HepG2 (cell line): ENCODE measurements around the gene DCP1B. TPM values are rescaled to one million over a fixed set of nuclear protein-coding genes. Genes with fewer than 3 reads are reported as not detected.

ENCODE experiments used
- ATAC-seq: fragments of 200-7000 bp; cut with Tn5 transposase; 3 replicates; pipeline ENCODE4 v1.9.1; 2020; ENCODE audit warnings: mild to moderate bottlenecking, moderate library complexity
- BruUV-seq: library from RNA; stranded (reverse); fragments of 400-500 nt; replicated peaks from 2 replicates; lab custom pipeline; 2021; lab: Mats Ljungman, UMichigan
- CTCF ChIA-PET: fragments of 300-600 bp; formaldehyde crosslinking; extraction: SDS; loops from one replicate; lab custom pipeline; 2021; ENCODE audit warnings: low total read pairs, inconsistent platforms, low intra/inter-chr PET ratio; lab: Yijun Ruan, JAX
- POLR2A ChIA-PET: fragments of 350-600 bp; sonication (Branson Sonifier 250); formaldehyde crosslinking; loops from one replicate; lab custom pipeline; 2020; ENCODE audit warnings: antibody characterized with exemption, inconsistent platforms; lab: Yijun Ruan, JAX
- DNase-seq: peaks from one replicate; pipeline ENCODE4 v3.0.0-alpha.2; 2015; ENCODE audit warnings: low spot score
- FAIRE-seq: peaks from 3 replicates; lab custom pipeline; 2011; peaks lifted over from hg19 to GRCh38; lab: Jason Lieb, UNC
- H2AFZ ChIP-seq: one replicate; pipeline ENCODE4 v1.6.1; 2011; ENCODE audit warnings: low read length, inconsistent platforms
- H3K27ac ChIP-seq: fragments of 300-600 bp; 3 replicates; pipeline ENCODE4 v1.8.0; 2011; ENCODE audit warnings: mixed run types, mild to moderate bottlenecking, mixed read lengths, low read length, inconsistent platforms; ENCODE audit not compliant: insufficient read depth; ENCODE audit errors: extremely low read length
- H3K27me3 ChIP-seq, 2 experiments: fragments of 200-600 bp in 1 of 2; 2 replicates in 1 of 2; 3 replicates in 1 of 2; pipeline versions ENCODE4 v1.6.0 to v1.8.0; 2011; ENCODE audit warnings: low read length in 2 of 2, mild to moderate bottlenecking in 2 of 2, moderate library complexity in 2 of 2, inconsistent platforms in 1 of 2; ENCODE audit not compliant: insufficient read depth in 2 of 2, control insufficient read depth in 1 of 2
- H3K36me3 ChIP-seq, 2 experiments: fragments of 200-600 bp in 1 of 2; replicated peaks in 1 of 2; 2 replicates in 1 of 2; 3 replicates in 1 of 2; pipeline versions ENCODE4 v1.5.1 to v1.8.0; 2011; ENCODE audit warnings: low read length in 2 of 2, inconsistent platforms in 1 of 2; ENCODE audit not compliant: insufficient read depth in 2 of 2, control insufficient read depth in 1 of 2
- H3K4me1 ChIP-seq: 2 replicates; pipeline ENCODE4 v1.5.1; 2012; ENCODE audit warnings: low read length, inconsistent platforms; ENCODE audit not compliant: insufficient read depth
- H3K4me2 ChIP-seq: 2 replicates; pipeline ENCODE4 v1.6.0; 2011; ENCODE audit warnings: low read depth, low read length, inconsistent platforms
- H3K4me3 ChIP-seq, 3 experiments: fragments of 200-600 bp in 1 of 3; sonication (generic), shearing (Covaris generic) in 1 of 3; replicated peaks in 1 of 3; 2 replicates each; pipeline ENCODE4 v1.5.1; 2011 to 2016; ENCODE audit warnings: low read length in 3 of 3, inconsistent platforms in 2 of 3, low read depth in 2 of 3, mild to moderate bottlenecking in 2 of 3, control low read depth in 1 of 3, mixed read lengths in 1 of 3; ENCODE audit not compliant: insufficient read depth in 1 of 3
- H3K79me2 ChIP-seq: one replicate; pipeline ENCODE4 v1.6.1; 2011; ENCODE audit warnings: low read length, inconsistent platforms; ENCODE audit not compliant: insufficient read depth
- H3K9ac ChIP-seq: 2 replicates; pipeline ENCODE4 v1.6.0; 2011; ENCODE audit warnings: mild to moderate bottlenecking, low read depth, low read length, inconsistent platforms; ENCODE audit not compliant: insufficient read depth
- H3K9me3 ChIP-seq: 2 replicates; pipeline ENCODE4 v1.5.1; 2012; ENCODE audit warnings: mild to moderate bottlenecking, low read length
- H4K20me1 ChIP-seq: 2 replicates; pipeline ENCODE4 v1.6.0; 2011; ENCODE audit warnings: inconsistent platforms, mild to moderate bottlenecking, low read length, moderate library complexity; ENCODE audit not compliant: insufficient read depth
- NPAS2 ChIP-seq: sonication (generic); formaldehyde crosslinking; IDR thresholded peaks from 2 replicates; pipeline ENCODE4 v1.8.0; 2022; ENCODE audit warnings: mild to moderate bottlenecking, missing genetic modification reagents, borderline replicate concordance
- PRDM4 ChIP-seq: sonication (generic); formaldehyde crosslinking; IDR thresholded peaks from 2 replicates; pipeline ENCODE4 v1.9.0; 2021; ENCODE audit warnings: missing genetic modification reagents, borderline replicate concordance
- TBX3 ChIP-seq: fragments of 450-650 bp; IDR thresholded peaks from 2 replicates; pipeline ENCODE4 v1.6.1; 2017; ENCODE audit warnings: antibody characterized with exemption, mild to moderate bottlenecking, inconsistent platforms, borderline replicate concordance
- TP53 ChIP-seq: sonication (generic); formaldehyde crosslinking; conservative IDR thresholded peaks from 2 replicates; pipeline ENCODE4 v1.4.0; 2020; ENCODE audit warnings: missing genetic modification reagents
- ZFY ChIP-seq: sonication (generic); formaldehyde crosslinking; IDR thresholded peaks from 2 replicates; pipeline ENCODE4 v1.4.0; 2020; ENCODE audit warnings: missing genetic modification reagents
- ZKSCAN1 ChIP-seq: fragments of 150-350 bp; IDR thresholded peaks from 2 replicates; pipeline ENCODE4 v1.6.1; 2014; ENCODE audit warnings: low read length
- ZNF549 ChIP-seq: sonication (generic); formaldehyde crosslinking; IDR thresholded peaks from 2 replicates; pipeline ENCODE4 v1.5.0; 2020; ENCODE audit warnings: missing genetic modification reagents
- ZNF615 ChIP-seq: sonication (generic); formaldehyde crosslinking; IDR thresholded peaks from 2 replicates; pipeline ENCODE4 v1.5.0; 2020; ENCODE audit warnings: mild to moderate bottlenecking, missing genetic modification reagents, borderline replicate concordance
- WGBS: methylation state at CpG from one replicate; pipeline ENCODE4 v1.1.6; 2017; ENCODE audit warnings: low lambda C conversion rate; 5-methylcytosine and 5-hydroxymethylcytosine counted together
- in situ Hi-C: cut with HindIII; loops from 2 replicates; pipeline ENCODE4 v1.10.0; 2017; ENCODE audit warnings: low pct_unique_long_range_greater_than_20kb; ENCODE audit not compliant: extremely low pct_ligation_motif_present
- intact Hi-C: fragments of 100-400 bp; cut with micrococcal nuclease; formaldehyde crosslinking; loops from one replicate; pipeline ENCODE4 v1.10.0; 2022; ENCODE audit not compliant: unreplicated experiment
- polyA plus RNA-seq, 8 experiments: library from polyadenylated mRNA; depleted of rRNA in 3 of 8; stranded (reverse) in 7 of 8; unstranded in 1 of 8; fragments of >200 nt; fragmentation: Illumina TruSeq in 4 of 8; extraction: Trizol in 4 of 8; gene quantifications; 2 replicates each; pipeline versions ENCODE4 v1.2.1 to v1.2.3, GENCODE V29; 2011 to 2016; ENCODE audit warnings: low read depth in 4 of 8, missing spikeins in 1 of 8, mixed read lengths in 1 of 8; ENCODE audit not compliant: insufficient read depth in 1 of 8
- total RNA-seq, 5 experiments: library from RNA; depleted of rRNA; stranded (reverse); fragments of >200 nt; fragmentation: Illumina TruSeq; extraction: Trizol; gene quantifications; 2 replicates each; pipeline ENCODE4 v1.2.3, GENCODE V29; 2016; ENCODE audit warnings: low read depth in 1 of 5
- TF ChIP-seq, protein P1 (sequence below): IDR thresholded peaks from 2 replicates; pipeline ENCODE4 v1.4.0; 2020; ENCODE audit warnings: mild to moderate bottlenecking, missing genetic modification reagents

Gene DCP1B
- total and polyA plus RNA-seq, 2 of the 13 experiments (the other 11 are each of a cell fraction or from before 2014, with no cell fraction given): 11.4 to 27.2 TPM

DNA sequence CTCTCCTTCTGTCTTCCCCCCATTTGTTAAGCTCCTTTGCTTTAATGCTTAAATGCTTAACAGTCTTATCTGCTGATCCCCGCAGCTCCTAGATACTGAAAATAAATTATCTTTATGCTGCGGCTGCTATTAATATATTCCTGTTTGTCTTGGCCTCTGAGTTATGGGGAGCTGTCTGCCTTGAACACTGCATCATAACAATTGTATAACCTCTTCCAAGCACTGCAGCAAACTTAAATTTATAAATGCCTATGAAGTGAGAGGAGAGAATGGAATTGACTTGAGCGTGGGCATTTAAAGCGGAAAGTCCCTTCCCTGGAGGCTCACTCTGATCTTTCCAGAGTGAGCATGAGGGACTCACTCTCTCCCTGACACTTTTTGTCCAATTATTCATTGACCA is 23.1 kb upstream of the DCP1B start:
- no peak overlapping the region for H3K27ac ChIP-seq
- BruUV-seq: no TSS peak
- no peaks in the 10 kb centered on the region for H4K20me1 ChIP-seq
- H3K4me1 ChIP-seq: no peaks in the 10 kb centered on the region
- TF ChIP-seq TBX3: no peak
- TF ChIP-seq, protein P1, sequence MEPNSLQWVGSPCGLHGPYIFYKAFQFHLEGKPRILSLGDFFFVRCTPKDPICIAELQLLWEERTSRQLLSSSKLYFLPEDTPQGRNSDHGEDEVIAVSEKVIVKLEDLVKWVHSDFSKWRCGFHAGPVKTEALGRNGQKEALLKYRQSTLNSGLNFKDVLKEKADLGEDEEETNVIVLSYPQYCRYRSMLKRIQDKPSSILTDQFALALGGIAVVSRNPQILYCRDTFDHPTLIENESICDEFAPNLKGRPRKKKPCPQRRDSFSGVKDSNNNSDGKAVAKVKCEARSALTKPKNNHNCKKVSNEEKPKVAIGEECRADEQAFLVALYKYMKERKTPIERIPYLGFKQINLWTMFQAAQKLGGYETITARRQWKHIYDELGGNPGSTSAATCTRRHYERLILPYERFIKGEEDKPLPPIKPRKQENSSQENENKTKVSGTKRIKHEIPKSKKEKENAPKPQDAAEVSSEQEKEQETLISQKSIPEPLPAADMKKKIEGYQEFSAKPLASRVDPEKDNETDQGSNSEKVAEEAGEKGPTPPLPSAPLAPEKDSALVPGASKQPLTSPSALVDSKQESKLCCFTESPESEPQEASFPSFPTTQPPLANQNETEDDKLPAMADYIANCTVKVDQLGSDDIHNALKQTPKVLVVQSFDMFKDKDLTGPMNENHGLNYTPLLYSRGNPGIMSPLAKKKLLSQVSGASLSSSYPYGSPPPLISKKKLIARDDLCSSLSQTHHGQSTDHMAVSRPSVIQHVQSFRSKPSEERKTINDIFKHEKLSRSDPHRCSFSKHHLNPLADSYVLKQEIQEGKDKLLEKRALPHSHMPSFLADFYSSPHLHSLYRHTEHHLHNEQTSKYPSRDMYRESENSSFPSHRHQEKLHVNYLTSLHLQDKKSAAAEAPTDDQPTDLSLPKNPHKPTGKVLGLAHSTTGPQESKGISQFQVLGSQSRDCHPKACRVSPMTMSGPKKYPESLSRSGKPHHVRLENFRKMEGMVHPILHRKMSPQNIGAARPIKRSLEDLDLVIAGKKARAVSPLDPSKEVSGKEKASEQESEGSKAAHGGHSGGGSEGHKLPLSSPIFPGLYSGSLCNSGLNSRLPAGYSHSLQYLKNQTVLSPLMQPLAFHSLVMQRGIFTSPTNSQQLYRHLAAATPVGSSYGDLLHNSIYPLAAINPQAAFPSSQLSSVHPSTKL (CRISPR knock-in tag): no peak
- TF ChIP-seq ZNF615 (CRISPR knock-in tag): no peak
- TF ChIP-seq TP53: no peak
- no peak for TF ChIP-seq ZFY
- no peak for TF ChIP-seq NPAS2 (CRISPR knock-in tag)
- TF ChIP-seq ZKSCAN1: no peak
- no peak for TF ChIP-seq PRDM4 (CRISPR knock-in tag)
- no peak for TF ChIP-seq ZNF549 (CRISPR knock-in tag)
- H2AFZ ChIP-seq: no peak overlapping the region
- DNase-seq (no peak), FAIRE-seq (no peak), ATAC-seq (no peak)
- CTCF ChIA-PET: no interaction called here
- no peak overlapping the region for H3K4me2 ChIP-seq
- no peak overlapping the region for H3K9ac ChIP-seq
- in situ Hi-C loops: no loop called here
- no peaks in the 10 kb centered on the region for H3K79me2 ChIP-seq
- 49% methylated on average over 4 of the region's 4 CpGs for WGBS
- intact Hi-C loops: no loop called here
- POLR2A ChIA-PET: no interaction called here
- H3K36me3 ChIP-seq: no peaks in the 10 kb centered on the region
- H3K4me3 ChIP-seq: no peak overlapping the region
- H3K27me3 ChIP-seq: peaks cover 3 to 43% of the 10 kb centered on the region in 2 experiments; a peak in 3 of 5 replicates
- no peaks in the 10 kb centered on the region for H3K9me3 ChIP-seq
